GM12864 (cell line): ENCODE results near the gene USP22.
"Not testable (repeated sequence)": the region's sequence is repeated elsewhere in the genome, so short reads cannot be mapped to it uniquely, and the experiment has no call there.

Experiments
- DNase-seq: peaks from one replicate; pipeline ENCODE4 v3.0.0-alpha.2; 2011; ENCODE audit warnings: low read depth
- H3K4me3 ChIP-seq: 2 replicates; pipeline ENCODE4 v1.5.1; 2011; ENCODE audit warnings: mild to moderate bottlenecking, low read depth, low read length, control low read depth
- CTCF ChIP-seq: IDR thresholded peaks from 2 replicates; pipeline ENCODE4 v1.5.1; 2011; ENCODE audit warnings: low read depth, mild to moderate bottlenecking, moderate library complexity, low read length, control low read depth, inconsistent platforms; ENCODE audit errors: missing control alignments

USP22 gene

GRCh38 chr17:20986767-20987510 lies 55.9 kb downstream of the USP22 start:
- DNase-seq = no peak
- no peak for TF ChIP-seq CTCF
- H3K4me3 ChIP-seq = no peak overlapping the region

GRCh38 chr17:20983359-20983637 lies 59.5 kb downstream of the USP22 start:
- no peak overlapping the region for H3K4me3 ChIP-seq
- DNase-seq = no peak
- TF ChIP-seq CTCF = no peak

GRCh38 chr17:20982589-20983358 lies 60.0 kb downstream of the USP22 start:
- DNase-seq = no peak
- no peak for TF ChIP-seq CTCF
- H3K4me3 ChIP-seq = no peak overlapping the region

GRCh38 chr17:20981046-20981920 lies 61.5 kb downstream of the USP22 start:
- DNase-seq = no peak
- H3K4me3 ChIP-seq = no peak overlapping the region
- no peak for TF ChIP-seq CTCF

GRCh38 chr17:20979792-20980083 lies 63.1 kb downstream of the USP22 start:
- DNase-seq = no peak
- TF ChIP-seq CTCF = no peak
- no peak overlapping the region for H3K4me3 ChIP-seq

- not testable (repeated sequence) for DNase-seq, H3K4me3 ChIP-seq
Measured at GRCh38 chr17:20979007-20979791, 63.6 kb downstream of the USP22 start.

- H3K4me3 ChIP-seq, DNase-seq: not testable (repeated sequence)
Measured at GRCh38 chr17:20977609-20978253, 65.1 kb downstream of the USP22 start.
